Trophoblast cell (in vitro differentiated cells and primary cell): ENCODE data around the gene NFIX.

Source experiments
- DNase-seq, 2 donors: peaks; one replicate each; pipeline ENCODE4 v3.0.0-alpha.2; 2016
- H2AFZ ChIP-seq: 2 replicates; pipeline ENCODE4 v1.6.1; 2013; ENCODE audit warnings: low read length, moderate library complexity, mild to moderate bottlenecking; ENCODE audit not compliant: insufficient read depth, poor library complexity
- H2AK5ac ChIP-seq: 2 replicates; pipeline ENCODE4 v1.6.1; 2013; ENCODE audit warnings: mild to moderate bottlenecking, low read length
- H2BK120ac ChIP-seq: 2 replicates; pipeline ENCODE4 v1.6.1; 2013; ENCODE audit warnings: low read length, mild to moderate bottlenecking, moderate library complexity; ENCODE audit not compliant: insufficient read depth, poor library complexity
- H2BK12ac ChIP-seq: 2 replicates; pipeline ENCODE4 v1.6.1; 2013; ENCODE audit warnings: mild to moderate bottlenecking, low read length, moderate library complexity
- H2BK5ac ChIP-seq: 2 replicates; pipeline ENCODE4 v1.6.1; 2013; ENCODE audit warnings: low read length, low read depth, moderate library complexity, mild to moderate bottlenecking; ENCODE audit not compliant: poor library complexity
- H3K14ac ChIP-seq: 2 replicates; pipeline ENCODE4 v1.6.1; 2013; ENCODE audit warnings: mild to moderate bottlenecking, low read length
- H3K18ac ChIP-seq: 2 replicates; pipeline ENCODE4 v1.6.1; 2013; ENCODE audit warnings: mild to moderate bottlenecking, low read length
- H3K23ac ChIP-seq: 2 replicates; pipeline ENCODE4 v1.6.1; 2013; ENCODE audit warnings: low read length
- H3K27ac ChIP-seq: 2 replicates; pipeline ENCODE4 v1.5.1; 2013; ENCODE audit warnings: low read depth, mild to moderate bottlenecking, inconsistent platforms, low read length, moderate library complexity
- H3K27me3 ChIP-seq: 2 replicates; pipeline ENCODE4 v1.6.1; 2013; ENCODE audit warnings: inconsistent platforms, mild to moderate bottlenecking, low read length, moderate library complexity; ENCODE audit not compliant: insufficient read depth
- H3K36me3 ChIP-seq, 2 experiments: 1 replicate in 1 of 2; 2 replicates in 1 of 2; pipeline ENCODE4 v1.6.1; 2013; ENCODE audit warnings: low read length in 2 of 2, mild to moderate bottlenecking in 2 of 2, moderate library complexity in 1 of 2; ENCODE audit not compliant: insufficient read depth in 2 of 2, control insufficient read depth in 1 of 2
- H3K4ac ChIP-seq: 2 replicates; pipeline ENCODE4 v1.6.1; 2013; ENCODE audit warnings: low read depth, mild to moderate bottlenecking, low read length, moderate library complexity
- H3K4me1 ChIP-seq, 2 experiments: 1 replicate in 1 of 2; 2 replicates in 1 of 2; pipeline ENCODE4 v1.6.1; 2013; ENCODE audit warnings: low read length in 2 of 2, mild to moderate bottlenecking in 2 of 2, moderate library complexity in 1 of 2; ENCODE audit not compliant: insufficient read depth in 2 of 2, control insufficient read depth in 1 of 2
- H3K4me2 ChIP-seq: 2 replicates; pipeline ENCODE4 v1.6.1; 2013; ENCODE audit warnings: inconsistent platforms, mild to moderate bottlenecking, low read length, moderate library complexity
- H3K4me3 ChIP-seq: 2 replicates; pipeline ENCODE4 v1.5.1; 2013; ENCODE audit warnings: mild to moderate bottlenecking, low read depth, low read length, inconsistent platforms
- H3K79me1 ChIP-seq: one replicate; pipeline ENCODE4 v1.6.1; 2013; ENCODE audit warnings: low read length
- H3K79me2 ChIP-seq: 2 replicates; pipeline ENCODE4 v1.6.1; 2013; ENCODE audit warnings: low read length, mild to moderate bottlenecking; ENCODE audit not compliant: control insufficient read depth, insufficient read depth, poor library complexity
- H3K9ac ChIP-seq: 2 replicates; pipeline ENCODE4 v1.6.1; 2013; ENCODE audit warnings: mild to moderate bottlenecking, low read length
- H3K9me3 ChIP-seq: 2 replicates; pipeline ENCODE4 v1.6.1; 2013; ENCODE audit warnings: low read depth, mild to moderate bottlenecking, control low read depth, inconsistent platforms, low read length; ENCODE audit not compliant: insufficient read depth
- H4K12ac ChIP-seq: 2 replicates; pipeline ENCODE4 v1.6.1; 2013; ENCODE audit warnings: low read depth, mild to moderate bottlenecking, low read length, moderate library complexity
- H4K8ac ChIP-seq: 2 replicates; pipeline ENCODE4 v1.6.1; 2013; ENCODE audit warnings: low read depth, mild to moderate bottlenecking, low read length, moderate library complexity
- H4K91ac ChIP-seq: one replicate; pipeline ENCODE4 v1.6.1; 2013; ENCODE audit warnings: low read depth, mild to moderate bottlenecking, low read length, moderate library complexity
- WGBS: extraction: QIAGEN DNeasy Blood & Tissue Kit; methylation state at CpG from one replicate; pipeline ENCODE4 v1.1.7; 2013; ENCODE audit warnings: missing lambda C conversion rate; ENCODE audit not compliant: insufficient read length, insufficient coverage; ENCODE audit errors: extremely low coverage; 5-methylcytosine and 5-hydroxymethylcytosine counted together

NFIX gene

GRCh38 chr19:13014921-13015280 is 19.6 kb downstream of the NFIX start:
- H4K12ac ChIP-seq, result no peak overlapping the region
- H3K4me1 ChIP-seq, result no peaks in the 10 kb centered on the region
- H3K23ac ChIP-seq, result no peak overlapping the region
- H3K4ac ChIP-seq, result no peak overlapping the region
- H3K36me3 ChIP-seq, result no peaks in the 10 kb centered on the region
- H2BK12ac ChIP-seq, result no peak overlapping the region
- H2AK5ac ChIP-seq, result no peak overlapping the region
- no CpG with 5 or more reads among the region's 4 CpGs for WGBS
- no peak overlapping the region for H3K27ac ChIP-seq
- H3K27me3 ChIP-seq, result peaks cover 88% of the 10 kb centered on the region
- no peak overlapping the region for H4K91ac ChIP-seq
- no peaks in the 10 kb centered on the region for H3K79me1 ChIP-seq
- H3K79me2 ChIP-seq, result no peaks in the 10 kb centered on the region
- H3K9me3 ChIP-seq, result peaks cover 11% of the 10 kb centered on the region
- no peak overlapping the region for H3K4me3 ChIP-seq
- no peak overlapping the region for H3K4me2 ChIP-seq
- H2AFZ ChIP-seq, result no peak overlapping the region
- H4K8ac ChIP-seq, result no peak overlapping the region
- H2BK120ac ChIP-seq, result no peak overlapping the region
- H2BK5ac ChIP-seq, result no peak overlapping the region
- H3K14ac ChIP-seq, result no peak overlapping the region
- no peak overlapping the region for H3K9ac ChIP-seq
- H3K18ac ChIP-seq, result no peak overlapping the region
- no peak for DNase-seq

- H3K27me3 ChIP-seq, result peaks cover 88% of the 10 kb centered on the region
- H3K79me2 ChIP-seq, result no peaks in the 10 kb centered on the region
- no peaks in the 10 kb centered on the region for H3K79me1 ChIP-seq
- no peak overlapping the region for H2AK5ac ChIP-seq
- no peak overlapping the region for H4K8ac ChIP-seq
- H3K4ac ChIP-seq, result no peak overlapping the region
- no peak overlapping the region for H3K14ac ChIP-seq
- peak overlapping the region; percentile 52 for H3K23ac ChIP-seq
- H3K18ac ChIP-seq, result no peak overlapping the region
- no peak overlapping the region for H2BK12ac ChIP-seq
- H3K9me3 ChIP-seq, result peaks cover 11% of the 10 kb centered on the region
- no peak for DNase-seq
- H3K4me1 ChIP-seq, result no peaks in the 10 kb centered on the region
- no CpG with 5 or more reads among the region's 12 CpGs for WGBS
- H4K91ac ChIP-seq, result no peak overlapping the region
- no peaks in the 10 kb centered on the region for H3K36me3 ChIP-seq
- H3K4me2 ChIP-seq, result no peak overlapping the region
- H3K27ac ChIP-seq, result no peak overlapping the region
- no peak overlapping the region for H2BK120ac ChIP-seq
- H2AFZ ChIP-seq, result no peak overlapping the region
- H4K12ac ChIP-seq, result no peak overlapping the region
- H2BK5ac ChIP-seq, result no peak overlapping the region
- peak overlapping the region; percentile 28 for H3K4me3 ChIP-seq
- H3K9ac ChIP-seq, result no peak overlapping the region
Measured at GRCh38 chr19:13015361-13016223, 20.3 kb downstream of the NFIX start.

- no peak overlapping the region for H3K4me2 ChIP-seq
- no peak overlapping the region for H4K8ac ChIP-seq
- H2AK5ac ChIP-seq, result no peak overlapping the region
- peaks cover 8% of the 10 kb centered on the region for H3K9me3 ChIP-seq
- no peak overlapping the region for H3K23ac ChIP-seq
- H3K27ac ChIP-seq, result no peak overlapping the region
- H3K79me2 ChIP-seq, result no peaks in the 10 kb centered on the region
- H2BK12ac ChIP-seq, result no peak overlapping the region
- no peak overlapping the region for H2BK120ac ChIP-seq
- H3K14ac ChIP-seq, result no peak overlapping the region
- H2AFZ ChIP-seq, result no peak overlapping the region
- H4K91ac ChIP-seq, result no peak overlapping the region
- no peaks in the 10 kb centered on the region for H3K4me1 ChIP-seq
- H3K9ac ChIP-seq, result no peak overlapping the region
- H3K27me3 ChIP-seq, result peaks cover 88% of the 10 kb centered on the region
- WGBS, result no CpG with 5 or more reads among the region's 7 CpGs
- no peak overlapping the region for H3K4ac ChIP-seq
- no peak overlapping the region for H3K4me3 ChIP-seq
- no peak for DNase-seq
- H2BK5ac ChIP-seq, result no peak overlapping the region
- H4K12ac ChIP-seq, result no peak overlapping the region
- H3K18ac ChIP-seq, result no peak overlapping the region
- no peaks in the 10 kb centered on the region for H3K79me1 ChIP-seq
- no peaks in the 10 kb centered on the region for H3K36me3 ChIP-seq
Measured at GRCh38 chr19:13016245-13016627, 21.0 kb downstream of the NFIX start.

- no CpG with 5 or more reads among the region's 22 CpGs for WGBS
- H3K4me2 ChIP-seq, result no peak overlapping the region
- no peak overlapping the region for H4K12ac ChIP-seq
- H3K23ac ChIP-seq, result no peak overlapping the region
- H4K91ac ChIP-seq, result no peak overlapping the region
- no peak overlapping the region for H3K4ac ChIP-seq
- H3K4me3 ChIP-seq, result no peak overlapping the region
- H3K79me2 ChIP-seq, result no peaks in the 10 kb centered on the region
- H2AK5ac ChIP-seq, result no peak overlapping the region
- no peaks in the 10 kb centered on the region for H3K4me1 ChIP-seq
- H3K36me3 ChIP-seq, result no peaks in the 10 kb centered on the region
- H2BK12ac ChIP-seq, result no peak overlapping the region
- peaks cover 88% of the 10 kb centered on the region for H3K27me3 ChIP-seq
- H2BK5ac ChIP-seq, result no peak overlapping the region
- no peak overlapping the region for H3K9ac ChIP-seq
- no peak overlapping the region for H2AFZ ChIP-seq
- DNase-seq, result no peak
- no peak overlapping the region for H4K8ac ChIP-seq
- no peak overlapping the region for H2BK120ac ChIP-seq
- peaks cover 5% of the 10 kb centered on the region for H3K9me3 ChIP-seq
- H3K27ac ChIP-seq, result no peak overlapping the region
- H3K18ac ChIP-seq, result no peak overlapping the region
- no peaks in the 10 kb centered on the region for H3K79me1 ChIP-seq
- no peak overlapping the region for H3K14ac ChIP-seq
Measured at GRCh38 chr19:13016628-13017305, 21.5 kb downstream of the NFIX start.
